GM12878 (cell line): Measurements from ENCODE around the gene FAM186B. TPM values are rescaled to one million over a fixed set of nuclear protein-coding genes. Genes with fewer than 3 reads are reported as not detected.

ENCODE experiments used
- ATAC-seq: fragments of 200-7000 bp; cut with Tn5 transposase; 3 replicates; pipeline ENCODE4 v1.9.1; 2020; ENCODE audit warnings: mild to moderate bottlenecking, moderate library complexity
- BruUV-seq: library from RNA; stranded (reverse); fragments of 400-500 nt; replicated peaks from 2 replicates; lab custom pipeline; 2021; lab: Mats Ljungman, UMichigan
- CTCF ChIA-PET: fragments of 300-600 bp; sonication (Branson Sonifier 250); formaldehyde crosslinking; extraction: SDS; loops from one replicate; lab custom pipeline; 2021; ENCODE audit warnings: inconsistent platforms; lab: Yijun Ruan, JAX
- POLR2A ChIA-PET: fragments of 350-600 bp; formaldehyde crosslinking; extraction: SDS; loops from one replicate; lab custom pipeline; 2021; ENCODE audit warnings: inconsistent platforms; lab: Charles Lee
- RAD21 ChIA-PET: fragments of 300-600 bp; sonication (Branson Sonifier 250); formaldehyde crosslinking; loops from one replicate; lab custom pipeline; 2023; ENCODE audit warnings: antibody characterized with exemption; ENCODE audit not compliant: unreplicated experiment; lab: Charles Lee
- SMC1A ChIA-PET: fragments of 300-600 bp; sonication (Branson Sonifier 250); formaldehyde crosslinking; loops from one replicate; lab custom pipeline; 2023; ENCODE audit not compliant: unreplicated experiment, uncharacterized antibody; lab: Charles Lee
- DNase-seq: peaks from one replicate; pipeline ENCODE4 v3.0.0-alpha.2; 2011; ENCODE audit warnings: low read depth, low spot score
- FAIRE-seq: peaks from 3 replicates; lab custom pipeline; 2011; peaks lifted over from hg19 to GRCh38; lab: Jason Lieb, UNC
- H2AFZ ChIP-seq: 2 replicates; pipeline ENCODE4 v1.6.0; 2011; ENCODE audit warnings: low read depth, low read length, control low read depth; ENCODE audit not compliant: control insufficient read depth
- H3K27ac ChIP-seq: 2 replicates; pipeline ENCODE4 v1.5.1; 2011; ENCODE audit warnings: control low read depth; ENCODE audit not compliant: control insufficient read depth, insufficient read depth
- H3K27me3 ChIP-seq, 2 experiments: replicated peaks in 1 of 2; 2 replicates each; pipeline versions ENCODE4 v1.6.0 to v1.6.1; 2011; ENCODE audit warnings: low read length in 1 of 2; ENCODE audit not compliant: control insufficient read depth in 2 of 2, insufficient read depth in 2 of 2
- H3K36me3 ChIP-seq, 2 experiments: 2 replicates each; pipeline ENCODE4 v1.5.1; 2011; ENCODE audit warnings: low read length in 1 of 2; ENCODE audit not compliant: control insufficient read depth in 2 of 2, insufficient read depth in 2 of 2
- H3K4me1 ChIP-seq: 2 replicates; pipeline ENCODE4 v1.6.1; 2011; ENCODE audit warnings: mild to moderate bottlenecking, low read length, moderate library complexity, mixed read lengths; ENCODE audit not compliant: control insufficient read depth, insufficient read depth
- H3K4me2 ChIP-seq: 2 replicates; pipeline ENCODE4 v1.6.0; 2011; ENCODE audit warnings: control low read depth; ENCODE audit not compliant: control insufficient read depth, insufficient read depth
- H3K4me3 ChIP-seq: fragments of 200-600 bp; sonication (generic); 2 replicates; pipeline ENCODE4 v1.5.1; 2016
- H3K79me2 ChIP-seq: 2 replicates; pipeline ENCODE4 v1.6.0; 2011; ENCODE audit warnings: low read length; ENCODE audit not compliant: control insufficient read depth, insufficient read depth
- H3K9ac ChIP-seq: 2 replicates; pipeline ENCODE4 v1.8.0; 2011; ENCODE audit warnings: low read length, control low read depth, mixed read lengths; ENCODE audit not compliant: control insufficient read depth, insufficient read depth
- H3K9me3 ChIP-seq: replicated peaks from 3 replicates; pipeline ENCODE4 v1.5.1; 2011; ENCODE audit warnings: mild to moderate bottlenecking, low read length; ENCODE audit not compliant: control insufficient read depth, insufficient read depth
- H4K20me1 ChIP-seq: 2 replicates; pipeline ENCODE4 v1.6.0; 2011; ENCODE audit not compliant: control insufficient read depth, insufficient read depth
- EP300 ChIP-seq, 2 experiments: fragments of 150-350 bp in 1 of 2; IDR thresholded peaks; 2 replicates each; pipeline ENCODE4 v1.6.1; 2011 to 2012; ENCODE audit warnings: low read depth in 2 of 2, low read length in 2 of 2, borderline replicate concordance in 1 of 2, improper control_type of control experiment in 1 of 2, inconsistent platforms in 1 of 2; ENCODE audit not compliant: control insufficient read depth in 1 of 2
- JUNB ChIP-seq: IDR thresholded peaks from 2 replicates; pipeline ENCODE4 v1.6.1; 2016; ENCODE audit warnings: antibody characterized with exemption, mild to moderate bottlenecking
- MTA3 ChIP-seq: IDR thresholded peaks from 2 replicates; pipeline ENCODE4 v1.6.1; 2012; ENCODE audit warnings: low read length, inconsistent platforms, borderline replicate concordance
- NFIC ChIP-seq: IDR thresholded peaks from 2 replicates; pipeline ENCODE4 v1.6.1; 2012; ENCODE audit warnings: low read depth, mild to moderate bottlenecking, inconsistent platforms, low read length, moderate library complexity
- NFYA ChIP-seq: IDR thresholded peaks from 2 replicates; pipeline ENCODE4 v1.6.1; 2011; ENCODE audit warnings: low read depth, mild to moderate bottlenecking, low read length, improper control_type of control experiment, borderline replicate concordance
- RELA ChIP-seq: fragments of 450-650 bp; IDR thresholded peaks from 2 replicates; pipeline ENCODE4 v1.8.0; 2014; ENCODE audit warnings: borderline replicate concordance; ENCODE audit not compliant: partially characterized antibody
- TAF1 ChIP-seq: IDR thresholded peaks from 2 replicates; pipeline ENCODE4 v1.6.1; 2011; ENCODE audit warnings: mild to moderate bottlenecking, low read depth, low read length, borderline replicate concordance
- USF1 ChIP-seq: IDR thresholded peaks from 2 replicates; pipeline ENCODE4 v1.6.1; 2011; ENCODE audit warnings: borderline replicate concordance, low read depth, mild to moderate bottlenecking, moderate library complexity, mixed read lengths, low read length; ENCODE audit not compliant: insufficient read depth; ENCODE audit errors: extremely low read length
- USF2 ChIP-seq: IDR thresholded peaks from 2 replicates; pipeline ENCODE4 v1.6.1; 2011; ENCODE audit warnings: low read depth, low read length, improper control_type of control experiment, borderline replicate concordance
- ZNF217 ChIP-seq: fragments of 450-650 bp; IDR thresholded peaks from 2 replicates; pipeline ENCODE4 v1.6.1; 2017; ENCODE audit warnings: antibody characterized with exemption, mild to moderate bottlenecking
- ZNF622 ChIP-seq: fragments of 450-650 bp; IDR thresholded peaks from 2 replicates; pipeline ENCODE4 v1.6.1; 2017; ENCODE audit warnings: mild to moderate bottlenecking, inconsistent platforms
- WGBS: methylation state at CpG from one replicate; pipeline ENCODE4 v1.1.6; 2016; ENCODE audit warnings: low lambda C conversion rate; ENCODE audit not compliant: insufficient replicate concordance, insufficient coverage; ENCODE audit errors: missing lambda C conversion rate; 5-methylcytosine and 5-hydroxymethylcytosine counted together
- in situ Hi-C: fragments of 300-500 bp; cut with MboI; formaldehyde crosslinking; loops from 9 replicates; pipeline ENCODE4 v1.14.3; 2018; ENCODE audit warnings: mixed read lengths
- intact Hi-C: fragments of 100-400 bp; cut with micrococcal nuclease; formaldehyde crosslinking; loops from one replicate; pipeline ENCODE4 v1.14.2; 2022; ENCODE audit not compliant: unreplicated experiment
- polyA plus RNA-seq, 11 experiments: library from polyadenylated mRNA; depleted of rRNA in 4 of 11; unstranded in 6 of 11; stranded (reverse) in 5 of 11; fragments of >200 nt; fragmentation: Nextera tagmentation in 4 of 11; fragmentation: Illumina TruSeq in 1 of 11; extraction: Ambion mirVana in 4 of 11; extraction: Trizol in 1 of 11; gene quantifications; 1 replicate in 1 of 11; 2 replicates in 10 of 11; pipeline versions ENCODE4 v1.2.1 to v1.2.3, GENCODE V29; 2011 to 2016; ENCODE audit warnings: inconsistent platforms in 2 of 11, missing spikeins in 2 of 11, low read depth in 1 of 11
- total RNA-seq, 4 experiments: library from RNA; depleted of rRNA in 3 of 4; stranded (reverse); fragments of >200 nt in 3 of 4; fragmentation: Illumina TruSeq in 1 of 4; extraction: Trizol in 1 of 4; gene quantifications; 2 replicates each; pipeline versions ENCODE4 v1.2.1 to v1.2.3, GENCODE V29; 2013 to 2021

Gene FAM186B
- total and polyA plus RNA-seq, 10 of the 15 experiments (the other 5 are each of a cell fraction or from before 2014, with no cell fraction given) = 0.13 to 0.79 (median 0.51) TPM

GRCh38 chr12:49546481-49546880 lies 59.0 kb downstream of the FAM186B start:
- WGBS = 59% methylated on average over 3 of the region's 3 CpGs
- Histone ChIP-seq H3K27me3 (peaks cover 0 to 9% of the 10 kb centered on the region in 2 experiments; a peak in 3 of 4 replicates), H3K27ac (no peak overlapping the region), H3K4me3 (no peak overlapping the region), H4K20me1 (no peaks in the 10 kb centered on the region), H3K9me3 (no peaks in the 10 kb centered on the region), H3K9ac (no peak overlapping the region), H3K79me2 (no peaks in the 10 kb centered on the region), H3K36me3 (no peaks in the 10 kb centered on the region), H2AFZ (no peak overlapping the region), H3K4me1 (no peaks in the 10 kb centered on the region; the same call in 1 of the 2 replicates), H3K4me2 (no peak overlapping the region)
- DNase-seq (no peak), FAIRE-seq (no peak), ATAC-seq (no peak)
- ChIA-PET SMC1A (interaction anchor here (0.6 kb wide), 1 partner anchor 30 kb away, joined by 3 read pairs; no protein-coding TSS in a partner anchor), POLR2A (no interaction called here), CTCF (interaction anchor here (1.5 kb wide), 1 partner anchor 35 kb away, joined by 3 read pairs; no protein-coding TSS in a partner anchor), RAD21 (no interaction called here)
- intact Hi-C loops = no loop called here
- BruUV-seq = no TSS peak
- TF ChIP-seq TAF1 (no peak), USF2 (no peak), RELA (no peak), MTA3 (no peak), ZNF622 (no peak), JUNB (no peak), ZNF217 (no peak), EP300 (IDR thresholded peaks at IDR 0.05; ENCODE audit: borderline replicate concordance in 1 of 2, control insufficient read depth in 1 of 2, low read depth in 2 of 2, low read length in 2 of 2) (no peak), USF1 (no peak), NFYA (no peak), NFIC (no peak)
- in situ Hi-C loops = no loop called here
